OCI-LY1 (cell line): ENCODE measurements around the gene TRAFD1.

ENCODE experiments used
- EZH2 ChIP-seq: fragments of 200-600 bp; sonication (generic), shearing (Covaris generic); IDR thresholded peaks from 2 replicates; pipeline ENCODE4 v1.8.0; 2017; ENCODE audit warnings: borderline replicate concordance, mixed run types, mild to moderate bottlenecking, antibody characterized with exemption, low read length, moderate library complexity, mixed read lengths
- TF ChIP-seq, protein P1 (sequence below): fragments of 200-600 bp; sonication (generic), shearing (Covaris generic); IDR thresholded peaks from 2 replicates; pipeline ENCODE4 v1.5.1; 2017; ENCODE audit warnings: mild to moderate bottlenecking, antibody characterized with exemption, low read length, moderate library complexity, mixed read lengths

GRCh38 chr12:112125250-112125999 is at the start of gene TRAFD1:
- TF ChIP-seq, protein P1, sequence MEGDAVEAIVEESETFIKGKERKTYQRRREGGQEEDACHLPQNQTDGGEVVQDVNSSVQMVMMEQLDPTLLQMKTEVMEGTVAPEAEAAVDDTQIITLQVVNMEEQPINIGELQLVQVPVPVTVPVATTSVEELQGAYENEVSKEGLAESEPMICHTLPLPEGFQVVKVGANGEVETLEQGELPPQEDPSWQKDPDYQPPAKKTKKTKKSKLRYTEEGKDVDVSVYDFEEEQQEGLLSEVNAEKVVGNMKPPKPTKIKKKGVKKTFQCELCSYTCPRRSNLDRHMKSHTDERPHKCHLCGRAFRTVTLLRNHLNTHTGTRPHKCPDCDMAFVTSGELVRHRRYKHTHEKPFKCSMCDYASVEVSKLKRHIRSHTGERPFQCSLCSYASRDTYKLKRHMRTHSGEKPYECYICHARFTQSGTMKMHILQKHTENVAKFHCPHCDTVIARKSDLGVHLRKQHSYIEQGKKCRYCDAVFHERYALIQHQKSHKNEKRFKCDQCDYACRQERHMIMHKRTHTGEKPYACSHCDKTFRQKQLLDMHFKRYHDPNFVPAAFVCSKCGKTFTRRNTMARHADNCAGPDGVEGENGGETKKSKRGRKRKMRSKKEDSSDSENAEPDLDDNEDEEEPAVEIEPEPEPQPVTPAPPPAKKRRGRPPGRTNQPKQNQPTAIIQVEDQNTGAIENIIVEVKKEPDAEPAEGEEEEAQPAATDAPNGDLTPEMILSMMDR, result no peak
- no peak for TF ChIP-seq EZH2
